Natural killer cell treated with Interleukin-12 subunit alpha and Interleukin-12 subunit beta and Interleukin-15 and Interleukin-18, amount 100 ng/mL, for 72 hours (primary cell): ENCODE data around the gene SPO11. TPM values are rescaled to one million over a fixed set of nuclear protein-coding genes. Genes with fewer than 3 reads are reported as not detected.
A peak's percentile ranks its signal among the peaks of the same experiment; 100 is the strongest.

Experiments
- ATAC-seq, 2 donors: fragments of 150-1000 bp; cut with Tn5 transposase in 1 of 2; sonication (Bioruptor Pico), chemical (Tn5 transposase) in 1 of 2; 2 replicates each; pipeline ENCODE4 v1.10.0; 2021
- DNase-seq: peaks from one replicate; pipeline ENCODE4 v3.0.0; 2022; ENCODE audit warnings: low spot score
- H3K27ac Mint-ChIP-seq, 2 donors: 1 replicate in 1 of 2; 2 replicates in 1 of 2; pipeline ENCODE4 v1.8.0; 2022; ENCODE audit warnings: mixed read lengths in 2 of 2, mild to moderate bottlenecking in 1 of 2, moderate library complexity in 1 of 2
- H3K27me3 Mint-ChIP-seq, 2 donors: 1 replicate in 1 of 2; 2 replicates in 1 of 2; pipeline ENCODE4 v1.8.0; 2022; ENCODE audit warnings: mixed read lengths in 2 of 2
- H3K36me3 Mint-ChIP-seq: one replicate; pipeline ENCODE4 v1.8.0; 2022; ENCODE audit warnings: mixed read lengths
- H3K4me1 Mint-ChIP-seq, 2 donors: 1 replicate in 1 of 2; 2 replicates in 1 of 2; pipeline ENCODE4 v1.8.0; 2022; ENCODE audit warnings: low read depth in 2 of 2, mixed read lengths in 2 of 2, mild to moderate bottlenecking in 1 of 2
- H3K4me3 Mint-ChIP-seq: one replicate; pipeline ENCODE4 v1.8.0; 2022; ENCODE audit warnings: mixed read lengths
- H3K9me3 Mint-ChIP-seq: 2 replicates; pipeline ENCODE4 v1.8.0; 2022; ENCODE audit warnings: mixed read lengths
- total RNA-seq, 2 donors: library from RNA; stranded (reverse); gene quantifications; one replicate each; pipeline ENCODE4 v1.2.3, GENCODE V29; 2022

SPO11 gene, protein sequence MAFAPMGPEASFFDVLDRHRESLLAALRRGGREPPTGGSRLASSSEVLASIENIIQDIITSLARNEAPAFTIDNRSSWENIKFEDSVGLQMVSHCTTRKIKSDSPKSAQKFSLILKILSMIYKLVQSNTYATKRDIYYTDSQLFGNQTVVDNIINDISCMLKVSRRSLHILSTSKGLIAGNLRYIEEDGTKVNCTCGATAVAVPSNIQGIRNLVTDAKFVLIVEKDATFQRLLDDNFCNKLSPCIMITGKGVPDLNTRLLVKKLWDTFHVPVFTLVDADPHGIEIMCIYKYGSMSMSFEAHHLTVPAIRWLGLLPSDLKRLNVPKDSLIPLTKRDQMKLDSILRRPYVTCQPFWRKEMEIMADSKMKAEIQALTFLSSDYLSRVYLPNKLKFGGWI
- not detected for total RNA-seq

DNA sequence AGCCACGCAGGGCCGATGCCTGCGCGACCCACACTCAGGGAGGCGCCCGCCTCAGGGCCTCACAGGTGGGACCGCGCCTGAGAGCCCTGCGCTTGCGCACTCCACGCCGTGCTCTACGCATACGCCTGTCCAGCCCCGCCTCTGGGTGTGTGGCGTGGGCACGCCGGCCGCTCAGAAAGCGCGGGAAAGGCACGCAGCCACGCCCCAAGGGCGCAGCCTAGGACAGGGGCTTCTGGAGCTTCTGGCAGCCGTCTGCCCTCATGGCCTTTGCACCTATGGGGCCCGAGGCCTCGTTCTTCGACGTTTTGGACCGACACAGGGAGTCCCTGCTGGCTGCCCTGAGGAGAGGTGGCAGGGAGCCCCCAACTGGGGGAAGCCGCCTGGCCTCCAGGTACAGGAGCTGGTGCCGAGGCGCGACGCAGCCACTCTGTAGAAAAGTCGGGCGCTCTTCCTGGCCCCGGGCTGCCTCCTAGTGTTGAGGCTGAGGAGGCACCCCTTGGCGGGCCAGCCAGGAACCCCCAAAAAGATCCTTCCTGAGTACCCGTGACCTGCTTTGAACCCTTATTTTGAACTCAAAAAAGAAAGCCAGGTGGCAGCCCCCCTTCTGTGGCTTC lies at the start of gene SPO11:
Gene SPO11 (plus strand): TSS at position 196 of the 614 bp plus-strand sequence. CDS start 65 bp downstream, at position 261.
- H3K27ac Mint-ChIP-seq, result no peak within 1 kb of the TSS
- ATAC-seq (peak; percentile 24 to 44), DNase-seq (no peak)

DNA sequence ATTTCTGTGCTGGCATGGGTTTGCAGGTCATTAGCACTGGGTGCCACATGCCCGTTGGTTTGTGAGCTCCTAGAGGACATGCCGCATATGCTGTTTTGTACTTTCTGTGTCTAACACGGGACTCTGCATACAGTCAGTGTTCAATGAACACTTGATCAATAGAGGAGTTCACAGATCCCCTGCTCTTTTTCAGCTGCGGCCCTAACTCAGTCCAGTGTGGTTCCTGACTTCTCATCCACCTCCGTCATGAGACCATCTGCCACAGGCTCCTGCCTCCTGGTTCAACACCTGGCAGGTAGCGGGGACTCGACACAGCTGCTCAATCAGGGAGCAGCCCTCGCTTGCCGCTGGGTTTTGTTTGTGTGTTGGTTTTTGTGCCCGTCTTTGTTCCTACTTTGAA lies 49.4 kb upstream of the SPO11 start:
- Mint-ChIP-seq H3K27me3 (peaks cover 38 to 65% of the 10 kb centered on the region in 2 donors), H3K36me3 (no peaks in the 10 kb centered on the region), H3K27ac (no peak overlapping the region), H3K4me3 (no peak overlapping the region), H3K9me3 (no peaks in the 10 kb centered on the region), H3K4me1 (no peaks in the 10 kb centered on the region)
- DNase-seq (no peak), ATAC-seq (no peak)

More for the DNA sequence above, at the start of gene SPO11:
- Mint-ChIP-seq H3K9me3 (no peaks in the 10 kb centered on the region), H3K4me1 (peaks cover 4 to 5% of the 10 kb centered on the region in 2 donors), H3K27me3 (peaks cover 23 to 29% of the 10 kb centered on the region in 2 donors), H3K36me3 (no peaks in the 10 kb centered on the region), H3K4me3 (no peak within 1 kb of the TSS)

DNA sequence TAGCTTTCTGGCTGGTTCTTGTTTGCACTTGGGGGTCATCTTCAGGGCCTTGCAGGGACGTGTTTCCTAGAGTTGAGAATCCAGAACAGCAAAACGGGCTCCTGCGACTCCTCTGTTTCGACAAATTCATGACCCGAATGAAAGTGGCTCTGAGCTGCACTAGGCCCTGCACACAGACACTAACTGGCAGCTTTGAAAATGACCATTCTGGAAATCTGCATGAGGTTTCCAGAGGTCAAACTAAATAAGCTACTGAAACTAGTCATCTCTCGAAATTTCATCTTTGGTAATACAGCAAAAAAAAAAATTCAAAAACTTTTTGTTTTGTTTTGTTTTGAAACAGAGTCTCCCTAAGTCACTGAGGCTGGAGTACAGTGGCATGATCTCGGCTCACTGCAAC lies 47.7 kb upstream of the SPO11 start:
- no peaks in the 10 kb centered on the region for H3K36me3 Mint-ChIP-seq
- H3K4me3 Mint-ChIP-seq, result no peak overlapping the region
- no peaks in the 10 kb centered on the region for H3K4me1 Mint-ChIP-seq
- H3K27ac Mint-ChIP-seq, result no peak overlapping the region
- H3K9me3 Mint-ChIP-seq, result no peaks in the 10 kb centered on the region
- DNase-seq, result no peak
- H3K27me3 Mint-ChIP-seq, result peaks cover 33 to 59% of the 10 kb centered on the region in 2 donors
- no peak for ATAC-seq

DNA sequence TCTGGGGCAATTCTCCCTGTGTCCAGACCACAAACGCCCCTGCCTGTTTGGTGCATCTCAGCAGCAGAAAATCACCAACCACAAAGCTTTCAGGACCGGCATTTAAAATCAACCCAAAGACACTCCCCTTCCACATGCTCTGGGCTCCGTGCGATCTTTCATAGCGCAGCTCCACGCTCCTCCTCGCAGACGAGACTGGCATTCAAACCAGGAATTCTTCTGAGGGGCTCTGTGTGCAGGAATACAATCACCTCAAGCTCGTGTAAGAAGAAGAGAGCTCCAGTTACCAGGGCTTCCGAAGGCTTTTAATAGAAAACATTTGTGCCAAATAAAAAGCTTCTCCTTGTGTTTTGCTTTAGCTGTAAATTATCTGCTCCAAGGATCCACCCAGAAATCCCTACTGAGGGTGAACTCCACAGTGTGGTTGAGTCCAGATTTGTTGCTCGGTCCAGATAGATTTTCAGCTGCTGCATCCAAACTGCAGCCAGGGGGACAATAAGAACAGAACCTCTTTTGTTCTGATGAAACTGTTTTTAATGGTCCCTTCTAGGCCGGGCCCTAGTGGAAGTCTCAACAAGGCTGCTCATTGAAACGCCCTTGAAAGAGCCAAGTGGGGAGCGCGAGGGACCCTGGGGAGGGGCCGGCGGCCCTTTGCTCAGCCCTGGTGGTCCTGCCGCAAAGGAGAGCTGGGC lies 46.8 kb upstream of the SPO11 start:
- H3K27ac Mint-ChIP-seq, result no peak overlapping the region
- DNase-seq (no peak), ATAC-seq (no peak)
- no peaks in the 10 kb centered on the region for H3K9me3 Mint-ChIP-seq
- H3K27me3 Mint-ChIP-seq, result peaks cover 41 to 62% of the 10 kb centered on the region in 2 donors
- H3K4me3 Mint-ChIP-seq, result no peak overlapping the region
- no peaks in the 10 kb centered on the region for H3K36me3 Mint-ChIP-seq
- no peaks in the 10 kb centered on the region for H3K4me1 Mint-ChIP-seq

DNA sequence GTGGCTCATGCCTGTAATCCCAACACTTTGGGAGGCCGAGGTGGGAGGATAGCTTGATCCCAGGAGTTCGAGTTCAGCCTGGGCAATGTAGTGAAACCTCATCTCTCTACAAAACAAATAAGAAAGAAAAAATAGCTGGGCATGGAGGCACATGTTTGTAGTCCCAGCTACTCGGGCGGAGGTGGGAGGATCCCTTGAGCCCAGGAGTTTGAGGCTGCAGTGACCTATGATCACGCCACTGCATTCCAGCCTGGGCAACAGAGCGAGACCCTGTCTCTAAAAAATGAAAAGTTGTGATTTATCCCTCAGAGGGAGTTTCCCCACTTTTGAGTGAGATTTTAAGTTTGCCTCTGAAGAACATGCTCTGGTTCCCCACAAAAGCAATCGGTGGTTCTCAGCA lies 45.7 kb upstream of the SPO11 start:
- no peak for ATAC-seq
- H3K9me3 Mint-ChIP-seq, result no peaks in the 10 kb centered on the region
- H3K27me3 Mint-ChIP-seq, result peaks cover 46 to 72% of the 10 kb centered on the region in 2 donors
- H3K4me3 Mint-ChIP-seq, result no peak overlapping the region
- H3K4me1 Mint-ChIP-seq, result no peaks in the 10 kb centered on the region
- H3K27ac Mint-ChIP-seq, result no peak overlapping the region
- H3K36me3 Mint-ChIP-seq, result no peaks in the 10 kb centered on the region
- no peak for DNase-seq

DNA sequence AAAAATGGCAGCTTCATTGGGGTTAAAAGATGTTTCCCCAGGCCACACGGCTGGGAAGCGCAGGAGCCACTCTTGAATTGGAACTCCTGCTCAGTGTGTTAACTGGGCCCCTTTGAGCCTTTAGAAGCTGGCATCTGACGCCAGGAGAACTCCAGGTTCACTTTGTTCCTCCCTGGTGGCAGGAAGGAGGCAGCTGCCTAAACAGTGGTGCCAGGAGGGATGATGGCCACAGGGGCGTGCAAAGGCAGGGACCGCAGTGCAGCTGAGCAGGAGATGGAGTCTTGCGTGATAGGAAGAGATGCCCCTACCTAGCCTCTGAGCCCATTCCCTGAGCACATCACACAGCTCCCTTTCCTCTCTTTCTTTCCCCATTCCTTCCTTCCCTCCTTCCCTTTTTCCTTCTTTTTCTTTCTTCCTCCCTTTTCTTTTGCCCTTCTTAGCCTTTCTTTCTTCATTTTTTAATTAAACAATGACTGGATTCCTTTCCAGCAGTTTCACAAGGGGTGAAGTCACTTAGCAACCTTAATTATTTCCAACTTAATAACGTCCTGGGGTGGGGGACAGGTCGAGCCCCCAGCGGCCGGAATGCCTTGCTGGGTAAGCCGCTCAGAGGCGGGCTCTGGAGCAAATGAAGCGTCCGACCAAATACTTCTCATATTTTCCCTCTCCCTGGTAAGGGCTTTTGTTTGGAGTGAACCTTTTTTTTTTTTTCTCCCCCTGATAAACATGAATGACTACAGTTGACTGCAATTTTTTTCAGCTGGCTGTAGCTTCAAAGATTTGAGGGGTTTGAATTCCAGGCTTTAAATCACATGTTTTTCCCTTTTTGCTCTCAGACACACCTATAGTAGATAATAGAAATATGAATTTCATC lies 42.4 kb upstream of the SPO11 start:
- H3K36me3 Mint-ChIP-seq, result no peaks in the 10 kb centered on the region
- no peaks in the 10 kb centered on the region for H3K4me1 Mint-ChIP-seq
- H3K27me3 Mint-ChIP-seq, result peaks cover 49 to 74% of the 10 kb centered on the region in 2 donors
- no peak for DNase-seq
- ATAC-seq, result no peak
- H3K4me3 Mint-ChIP-seq, result no peak overlapping the region
- no peak overlapping the region for H3K27ac Mint-ChIP-seq
- no peaks in the 10 kb centered on the region for H3K9me3 Mint-ChIP-seq

DNA sequence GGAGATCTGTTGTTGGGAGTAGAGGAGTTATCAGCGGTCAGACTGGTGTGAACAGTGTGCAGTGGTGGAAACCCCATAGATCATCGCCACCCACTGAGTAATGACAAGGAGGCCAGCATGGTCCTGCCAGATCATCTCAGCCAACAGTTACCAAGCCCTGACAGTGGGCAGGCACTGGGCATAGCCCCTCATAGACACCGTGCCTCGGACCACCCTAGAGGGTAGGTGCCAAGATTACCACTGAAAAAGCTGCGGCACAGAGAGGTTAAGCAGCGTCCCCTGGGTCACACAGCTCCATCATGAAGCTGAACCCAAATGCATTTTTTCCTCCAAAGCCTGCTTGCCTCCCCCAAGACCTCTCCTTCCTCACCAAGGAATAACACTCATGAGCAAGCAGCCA lies 41.7 kb upstream of the SPO11 start:
- no peak overlapping the region for H3K27ac Mint-ChIP-seq
- no peak overlapping the region for H3K4me3 Mint-ChIP-seq
- DNase-seq (no peak), ATAC-seq (no peak)
- H3K9me3 Mint-ChIP-seq, result no peaks in the 10 kb centered on the region
- H3K4me1 Mint-ChIP-seq, result no peaks in the 10 kb centered on the region
- H3K36me3 Mint-ChIP-seq, result no peaks in the 10 kb centered on the region
- H3K27me3 Mint-ChIP-seq, result peaks cover 46 to 72% of the 10 kb centered on the region in 2 donors

DNA sequence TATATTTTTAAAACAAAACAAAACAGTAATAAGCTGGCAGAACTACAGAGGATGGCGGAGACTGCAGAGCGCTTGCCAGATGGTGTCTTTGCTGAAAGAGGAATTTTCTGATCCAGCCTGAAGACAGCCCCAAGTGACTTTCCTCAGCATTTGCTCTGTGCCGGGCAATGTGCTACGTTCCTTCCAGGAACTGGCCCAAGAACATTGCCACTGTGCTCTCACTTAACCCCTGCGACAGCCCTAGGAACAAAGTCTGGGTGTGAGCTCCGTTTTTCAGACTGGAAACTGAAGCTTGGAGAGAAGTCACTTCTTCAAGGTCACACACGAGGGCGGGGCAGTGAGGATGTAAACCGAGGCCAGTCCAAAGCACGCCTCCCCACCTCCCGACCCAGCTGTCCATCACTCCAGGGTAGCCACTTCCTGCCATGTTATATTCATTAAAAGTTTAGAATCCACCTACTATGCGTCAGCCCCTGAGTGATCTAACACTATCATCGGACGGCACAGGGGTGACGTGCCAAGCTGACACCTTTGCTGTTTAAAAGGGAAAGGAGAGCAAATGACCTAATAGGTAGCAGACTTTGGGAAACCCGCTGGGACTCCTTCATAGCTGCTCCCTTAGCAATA lies 40.8 kb upstream of the SPO11 start:
- Mint-ChIP-seq H3K27me3 (peaks cover 43 to 71% of the 10 kb centered on the region in 2 donors), H3K36me3 (no peaks in the 10 kb centered on the region), H3K4me3 (no peak overlapping the region), H3K9me3 (no peaks in the 10 kb centered on the region), H3K4me1 (no peaks in the 10 kb centered on the region), H3K27ac (no peak overlapping the region)
- DNase-seq (no peak), ATAC-seq (no peak)

DNA sequence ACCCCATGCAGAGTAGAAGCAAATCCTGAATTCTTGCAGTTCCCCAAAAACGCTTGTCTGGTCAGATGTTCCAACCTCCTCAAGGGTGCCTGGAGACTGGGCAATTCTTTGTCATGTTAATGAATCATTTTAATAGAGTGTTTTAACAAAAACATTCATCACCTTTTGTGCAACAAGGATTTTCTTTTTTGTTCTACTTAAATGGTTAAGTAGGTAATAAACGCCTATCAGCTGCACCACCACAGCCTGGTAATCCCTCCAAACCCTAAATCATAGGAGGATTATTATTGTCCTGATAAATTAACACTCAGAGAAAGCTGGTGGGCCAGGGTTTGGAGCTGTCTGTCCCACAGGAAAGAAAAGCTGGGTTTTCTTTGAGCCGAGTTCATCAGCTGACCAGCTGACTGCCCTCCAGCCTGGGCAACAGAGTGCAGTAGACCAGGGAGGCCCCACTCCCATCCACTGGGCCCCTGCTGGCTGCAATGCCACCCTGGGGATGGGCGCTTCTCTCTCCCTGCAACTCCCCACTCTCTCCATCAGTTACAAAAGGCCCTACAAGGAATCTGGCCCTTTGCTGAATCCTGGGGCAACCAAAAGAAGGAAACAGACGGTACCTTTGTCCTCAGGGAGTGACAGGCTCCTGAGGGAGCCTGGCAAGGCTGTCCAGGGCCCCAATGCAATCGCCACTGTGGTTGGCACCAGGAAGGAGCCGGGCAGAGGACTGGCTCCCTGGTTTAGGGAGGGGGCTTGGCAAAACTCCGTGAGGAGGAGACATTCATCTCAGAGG lies 40.0 kb upstream of the SPO11 start:
- no peak for DNase-seq
- peaks cover 42 to 67% of the 10 kb centered on the region in 2 donors for H3K27me3 Mint-ChIP-seq
- H3K36me3 Mint-ChIP-seq, result no peaks in the 10 kb centered on the region
- no peak overlapping the region for H3K4me3 Mint-ChIP-seq
- H3K4me1 Mint-ChIP-seq, result no peaks in the 10 kb centered on the region
- H3K27ac Mint-ChIP-seq, result no peak overlapping the region
- no peak for ATAC-seq
- no peaks in the 10 kb centered on the region for H3K9me3 Mint-ChIP-seq

DNA sequence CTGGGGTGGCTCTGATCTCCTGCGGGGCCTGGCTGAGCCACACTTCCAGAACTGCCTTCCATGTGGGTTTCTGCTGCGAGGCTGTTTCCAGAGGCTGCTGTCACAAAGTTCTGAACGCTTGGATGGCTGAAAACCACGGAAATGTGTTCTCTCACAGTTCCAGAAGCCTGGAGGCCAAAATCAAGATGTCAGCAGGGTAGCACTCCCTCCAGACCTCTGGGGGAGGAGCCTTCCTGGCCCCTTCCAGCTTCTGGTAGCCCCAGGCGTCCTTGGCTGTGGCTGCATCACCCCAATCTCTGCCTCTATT lies 39.5 kb upstream of the SPO11 start:
- no peaks in the 10 kb centered on the region for H3K4me1 Mint-ChIP-seq
- no peak overlapping the region for H3K4me3 Mint-ChIP-seq
- H3K36me3 Mint-ChIP-seq, result no peaks in the 10 kb centered on the region
- no peak for ATAC-seq
- H3K27me3 Mint-ChIP-seq, result peaks cover 45 to 65% of the 10 kb centered on the region in 2 donors
- H3K9me3 Mint-ChIP-seq, result no peaks in the 10 kb centered on the region
- no peak overlapping the region for H3K27ac Mint-ChIP-seq
- DNase-seq, result no peak

DNA sequence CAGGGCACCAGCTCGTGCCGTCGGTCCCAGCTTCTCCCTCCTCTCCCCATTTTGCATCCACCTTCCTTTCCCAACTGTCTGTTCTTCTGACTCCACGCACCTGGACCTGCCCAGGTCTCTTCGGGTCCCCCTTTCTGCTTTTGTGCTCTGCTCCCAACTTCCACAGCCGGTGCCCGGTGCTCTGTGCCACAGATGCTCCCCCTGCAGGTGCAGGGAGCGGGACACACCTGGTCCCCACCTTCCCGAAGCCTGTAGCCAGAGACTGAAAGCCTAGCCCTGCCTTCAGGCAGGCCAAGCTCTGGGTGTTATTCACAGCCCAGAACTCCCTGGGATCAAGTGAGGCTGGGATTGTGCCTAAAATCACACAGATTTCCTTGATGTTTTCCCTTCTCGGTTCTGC lies 38.6 kb upstream of the SPO11 start:
- ATAC-seq, result no peak
- no peak overlapping the region for H3K4me3 Mint-ChIP-seq
- no peak overlapping the region for H3K27ac Mint-ChIP-seq
- H3K9me3 Mint-ChIP-seq, result no peaks in the 10 kb centered on the region
- no peaks in the 10 kb centered on the region for H3K36me3 Mint-ChIP-seq
- peaks cover 45 to 64% of the 10 kb centered on the region in 2 donors for H3K27me3 Mint-ChIP-seq
- no peak for DNase-seq
- no peaks in the 10 kb centered on the region for H3K4me1 Mint-ChIP-seq

DNA sequence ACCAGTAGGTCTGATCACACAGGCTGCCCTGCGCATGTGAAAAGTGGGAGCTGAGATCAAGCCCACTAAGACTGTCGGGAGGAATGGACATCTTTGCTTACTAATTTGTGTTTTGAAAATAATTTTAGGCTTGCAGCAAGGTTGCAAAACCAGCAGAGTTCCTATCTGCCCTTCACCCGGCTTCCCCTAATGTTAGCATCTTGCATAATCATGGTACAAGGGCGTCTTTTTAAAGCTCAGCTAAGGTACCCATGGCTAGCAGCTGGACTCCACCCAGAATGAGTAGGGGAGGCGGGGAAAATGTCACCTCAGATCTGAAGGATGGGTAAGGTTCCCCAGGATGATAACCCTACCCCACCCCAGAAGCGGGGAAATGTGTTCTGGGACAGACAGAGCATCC lies 37.9 kb upstream of the SPO11 start:
- Mint-ChIP-seq H3K27ac (no peak overlapping the region), H3K9me3 (no peaks in the 10 kb centered on the region), H3K4me1 (no peaks in the 10 kb centered on the region), H3K27me3 (peaks cover 40 to 57% of the 10 kb centered on the region in 2 donors), H3K36me3 (no peaks in the 10 kb centered on the region), H3K4me3 (no peak overlapping the region)
- DNase-seq (no peak), ATAC-seq (no peak)
